Loucy (cell line): Measurements from ENCODE around the gene MYT1.

ENCODE experiments used
- H2AFZ ChIP-seq: fragments of 200-600 bp; sonication (generic); 2 replicates; pipeline ENCODE4 v1.6.0; 2016; ENCODE audit warnings: antibody characterized with exemption, mild to moderate bottlenecking, low read length, moderate library complexity
- H3F3A ChIP-seq: fragments of 200-600 bp; 2 replicates; pipeline ENCODE4 v1.6.0; 2016; ENCODE audit warnings: antibody characterized with exemption, low read depth, mild to moderate bottlenecking
- H3K27me3 ChIP-seq: fragments of 200-600 bp; sonication (generic); 2 replicates; pipeline ENCODE4 v1.6.1; 2014; ENCODE audit warnings: low read length, mild to moderate bottlenecking; ENCODE audit not compliant: insufficient read depth, poor library complexity, severe bottlenecking
- H3K36me3 ChIP-seq: fragments of 200-600 bp; sonication (generic); 2 replicates; pipeline ENCODE4 v1.6.1; 2016; ENCODE audit warnings: low read length; ENCODE audit not compliant: insufficient read depth
- H3K4me1 ChIP-seq: fragments of 200-600 bp; sonication (generic); 2 replicates; pipeline ENCODE4 v1.5.1; 2014; ENCODE audit warnings: low read length, mild to moderate bottlenecking; ENCODE audit not compliant: insufficient read depth, poor library complexity, severe bottlenecking
- H3K4me2 ChIP-seq: fragments of 200-600 bp; sonication (generic); 2 replicates; pipeline ENCODE4 v1.6.0; 2014; ENCODE audit warnings: antibody characterized with exemption, low read length, low read depth, mild to moderate bottlenecking; ENCODE audit not compliant: poor library complexity, severe bottlenecking
- H3K4me3 ChIP-seq: fragments of 200-600 bp; sonication (generic); 2 replicates; pipeline ENCODE4 v1.5.1; 2014; ENCODE audit warnings: low read length, mild to moderate bottlenecking, mixed read lengths; ENCODE audit not compliant: poor library complexity, severe bottlenecking
- H3K79me2 ChIP-seq: fragments of 200-600 bp; sonication (generic); 2 replicates; pipeline ENCODE4 v1.6.1; 2014; ENCODE audit warnings: low read length; ENCODE audit not compliant: insufficient read depth
- H3K9ac ChIP-seq: fragments of 200-600 bp; sonication (generic); 2 replicates; pipeline ENCODE4 v1.6.0; 2014; ENCODE audit warnings: mild to moderate bottlenecking, low read depth, low read length, moderate library complexity; ENCODE audit not compliant: poor library complexity, severe bottlenecking
- H3K9me2 ChIP-seq: fragments of 200-600 bp; sonication (generic); replicated peaks from 2 replicates; pipeline ENCODE4 v1.6.1; 2016; ENCODE audit warnings: low read depth, low read length, mixed read lengths
- H3K9me3 ChIP-seq: fragments of 200-600 bp; sonication (generic); 2 replicates; pipeline ENCODE4 v1.6.1; 2014; ENCODE audit warnings: mild to moderate bottlenecking, antibody characterized with exemption, low read length, low read depth; ENCODE audit not compliant: insufficient read depth
- H4K20me1 ChIP-seq: fragments of 200-600 bp; sonication (generic); 2 replicates; pipeline ENCODE4 v1.6.0; 2014; ENCODE audit warnings: antibody characterized with exemption, low read length, mild to moderate bottlenecking; ENCODE audit not compliant: insufficient read depth, poor library complexity, severe bottlenecking
- EZH2phosphoT487 ChIP-seq: fragments of 200-600 bp; IDR thresholded peaks from 2 replicates; pipeline ENCODE4 v1.6.1; 2018; ENCODE audit warnings: antibody characterized with exemption, mild to moderate bottlenecking, moderate library complexity, borderline replicate concordance
- TF ChIP-seq, protein P1 (sequence below): fragments of 200-600 bp; sonication (generic); conservative IDR thresholded peaks from 2 replicates; pipeline ENCODE4 v1.5.1; 2014; ENCODE audit warnings: mild to moderate bottlenecking, antibody characterized with exemption, low read length

MYT1 gene

DNA sequence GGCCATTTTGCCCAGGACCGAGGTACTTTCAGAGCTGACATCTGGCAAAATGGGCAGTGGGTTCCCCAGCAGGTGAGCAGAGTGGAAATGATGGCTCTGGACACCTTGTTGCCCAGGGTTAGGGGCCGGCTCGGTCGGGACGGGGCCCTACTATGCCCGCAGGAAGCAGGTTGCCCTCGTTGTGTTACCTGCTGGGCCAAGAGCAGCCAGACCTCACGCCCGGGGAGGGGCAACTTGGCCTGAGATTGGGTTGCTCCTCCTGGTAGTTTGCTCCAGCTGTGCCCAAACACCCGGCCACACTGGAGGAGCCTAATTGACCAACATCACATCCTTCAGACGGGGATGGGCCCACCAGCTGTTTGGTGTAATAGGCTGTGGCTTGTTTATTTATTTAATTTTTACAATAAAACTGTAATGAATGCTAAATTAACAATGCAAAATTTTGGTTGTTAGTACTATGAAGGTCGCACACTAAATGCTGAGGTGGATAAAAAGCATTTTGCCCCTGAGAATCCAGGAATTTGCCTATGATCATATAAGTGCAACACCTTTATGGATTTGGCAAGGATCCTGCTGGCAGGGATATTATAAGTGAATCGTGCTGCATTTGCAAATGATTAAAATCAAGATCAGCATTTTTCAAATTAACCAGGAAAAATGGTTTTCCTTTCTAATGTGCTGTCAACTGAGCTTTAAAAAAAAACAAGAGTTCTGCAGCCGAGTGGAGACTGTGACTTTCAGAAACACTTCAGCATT lies 64.7 kb downstream of the MYT1 start:
- Histone ChIP-seq H3F3A (no peaks in the 10 kb centered on the region), H3K9me2 (no peaks in the 10 kb centered on the region), H2AFZ (no peak overlapping the region), H3K4me2 (no peak overlapping the region), H3K9me3 (no peaks in the 10 kb centered on the region), H3K4me1 (peaks cover 17% of the 10 kb centered on the region), H3K36me3 (no peaks in the 10 kb centered on the region), H3K27me3 (no peaks in the 10 kb centered on the region), H3K4me3 (no peak overlapping the region), H3K9ac (no peak overlapping the region), H3K79me2 (no peaks in the 10 kb centered on the region), H4K20me1 (no peaks in the 10 kb centered on the region)
- no peak for TF ChIP-seq EZH2phosphoT487
- TF ChIP-seq, protein P1, sequence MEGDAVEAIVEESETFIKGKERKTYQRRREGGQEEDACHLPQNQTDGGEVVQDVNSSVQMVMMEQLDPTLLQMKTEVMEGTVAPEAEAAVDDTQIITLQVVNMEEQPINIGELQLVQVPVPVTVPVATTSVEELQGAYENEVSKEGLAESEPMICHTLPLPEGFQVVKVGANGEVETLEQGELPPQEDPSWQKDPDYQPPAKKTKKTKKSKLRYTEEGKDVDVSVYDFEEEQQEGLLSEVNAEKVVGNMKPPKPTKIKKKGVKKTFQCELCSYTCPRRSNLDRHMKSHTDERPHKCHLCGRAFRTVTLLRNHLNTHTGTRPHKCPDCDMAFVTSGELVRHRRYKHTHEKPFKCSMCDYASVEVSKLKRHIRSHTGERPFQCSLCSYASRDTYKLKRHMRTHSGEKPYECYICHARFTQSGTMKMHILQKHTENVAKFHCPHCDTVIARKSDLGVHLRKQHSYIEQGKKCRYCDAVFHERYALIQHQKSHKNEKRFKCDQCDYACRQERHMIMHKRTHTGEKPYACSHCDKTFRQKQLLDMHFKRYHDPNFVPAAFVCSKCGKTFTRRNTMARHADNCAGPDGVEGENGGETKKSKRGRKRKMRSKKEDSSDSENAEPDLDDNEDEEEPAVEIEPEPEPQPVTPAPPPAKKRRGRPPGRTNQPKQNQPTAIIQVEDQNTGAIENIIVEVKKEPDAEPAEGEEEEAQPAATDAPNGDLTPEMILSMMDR: no peak

DNA sequence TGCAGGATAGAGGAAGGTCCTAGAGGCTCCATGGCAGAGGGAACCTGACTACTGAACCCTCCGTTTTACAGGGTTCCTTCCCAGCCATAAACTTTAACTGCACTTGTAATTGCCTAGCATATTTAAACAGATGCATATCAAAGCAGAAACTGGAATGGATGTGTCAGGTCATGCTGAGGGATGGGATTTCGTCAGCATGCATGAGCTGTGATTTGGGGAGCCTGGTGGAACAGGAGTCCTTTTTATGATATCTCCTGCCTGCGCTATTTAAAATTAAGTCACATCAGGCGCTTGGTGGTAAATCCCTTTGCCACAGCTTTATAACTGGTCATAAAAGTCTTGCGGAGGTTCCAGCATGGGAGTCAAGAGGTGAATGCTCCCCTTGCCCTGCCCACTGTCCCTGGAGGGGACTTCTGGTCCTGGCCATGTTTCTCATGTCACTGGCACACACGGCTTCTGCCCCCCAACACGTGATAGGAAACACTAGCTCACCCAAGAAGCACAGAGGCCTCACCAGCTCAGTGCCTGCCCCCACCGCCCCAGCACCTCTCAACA lies 65.3 kb downstream of the MYT1 start:
- H3K4me3 ChIP-seq: no peak overlapping the region
- H3K79me2 ChIP-seq: no peaks in the 10 kb centered on the region
- no peaks in the 10 kb centered on the region for H3K27me3 ChIP-seq
- H3K9me3 ChIP-seq: no peaks in the 10 kb centered on the region
- H3K9me2 ChIP-seq: no peaks in the 10 kb centered on the region
- H3F3A ChIP-seq: no peaks in the 10 kb centered on the region
- no peaks in the 10 kb centered on the region for H4K20me1 ChIP-seq
- no peak overlapping the region for H3K4me2 ChIP-seq
- no peaks in the 10 kb centered on the region for H3K36me3 ChIP-seq
- H3K4me1 ChIP-seq: peaks cover 13% of the 10 kb centered on the region
- H3K9ac ChIP-seq: no peak overlapping the region
- no peak overlapping the region for H2AFZ ChIP-seq
- no peak for TF ChIP-seq EZH2phosphoT487
- TF ChIP-seq, protein P1: no peak

DNA sequence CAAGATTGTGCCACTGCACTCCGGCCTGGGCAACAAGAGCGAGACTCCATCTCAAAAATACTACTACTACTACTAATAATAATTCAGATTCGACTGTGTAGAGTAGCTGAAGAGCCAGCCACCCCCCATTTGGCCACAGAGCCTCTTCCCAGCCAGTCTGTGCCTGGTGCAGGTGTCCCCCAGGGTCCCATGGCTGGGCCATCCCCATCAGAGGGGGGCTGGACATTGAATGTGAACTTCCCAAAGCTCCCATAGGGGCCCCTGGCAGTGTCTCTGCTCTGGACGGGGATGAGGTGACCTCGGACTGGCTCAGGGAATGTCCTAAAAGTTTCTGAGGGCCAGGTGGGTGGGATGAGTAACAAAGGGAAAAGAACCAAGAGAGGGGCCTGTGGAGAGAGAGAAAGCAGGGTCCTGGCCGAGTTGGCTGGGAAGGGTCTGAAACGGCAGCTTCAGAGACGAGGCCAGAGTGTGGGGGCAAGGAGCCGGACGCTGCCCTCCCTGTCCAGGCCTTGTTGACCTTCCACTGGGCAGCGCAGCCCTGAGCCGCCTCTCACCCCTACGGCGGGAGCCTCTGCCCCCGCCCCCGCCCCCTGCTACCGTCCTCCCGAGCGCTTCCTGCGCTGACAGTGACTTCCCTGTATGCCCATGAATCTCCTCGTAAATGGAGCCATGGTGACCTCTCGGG lies 66.4 kb downstream of the MYT1 start:
- TF ChIP-seq, protein P1: no peak
- TF ChIP-seq EZH2phosphoT487: no peak
- Histone ChIP-seq H3K27me3 (no peaks in the 10 kb centered on the region), H3K4me1 (peaks cover 3% of the 10 kb centered on the region), H3K36me3 (no peaks in the 10 kb centered on the region), H3K79me2 (no peaks in the 10 kb centered on the region), H2AFZ (no peak overlapping the region), H4K20me1 (no peaks in the 10 kb centered on the region), H3K4me2 (no peak overlapping the region), H3K4me3 (no peak overlapping the region), H3F3A (no peaks in the 10 kb centered on the region), H3K9me3 (no peaks in the 10 kb centered on the region), H3K9me2 (no peaks in the 10 kb centered on the region), H3K9ac (no peak overlapping the region)
